ENCODE results near the gene NFIA.

DNA sequence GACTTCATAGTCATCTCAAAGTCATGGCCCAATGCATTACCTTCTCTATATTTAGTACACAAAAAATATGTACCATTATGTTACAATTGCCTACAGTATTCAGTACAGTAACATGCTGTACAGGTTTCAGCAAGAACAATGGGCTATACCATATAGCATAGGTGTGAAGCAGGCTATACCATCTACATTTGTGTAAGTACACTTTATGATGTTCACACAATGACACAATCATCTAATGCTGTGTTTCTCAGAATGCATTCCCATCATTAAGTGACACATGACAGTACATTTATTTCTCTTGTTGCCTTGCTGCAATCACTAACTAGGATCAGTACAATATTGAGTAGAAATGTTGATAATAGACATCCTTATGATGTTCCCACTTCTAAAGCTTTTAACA lies 46.5 kb upstream of the NFIA start:
- TF ChIP-seq CTCF (conservative IDR thresholded peaks at IDR 0.05; ENCODE audit: low read depth, low read length) = no peak
- no peak for TF ChIP-seq EZH2 (IDR thresholded peaks at IDR 0.05; ENCODE audit: low read length, unreplicated experiment)

Data from PC-3 (cell line).